ENCODE data around the gene EDC3.

Gene EDC3

DNA sequence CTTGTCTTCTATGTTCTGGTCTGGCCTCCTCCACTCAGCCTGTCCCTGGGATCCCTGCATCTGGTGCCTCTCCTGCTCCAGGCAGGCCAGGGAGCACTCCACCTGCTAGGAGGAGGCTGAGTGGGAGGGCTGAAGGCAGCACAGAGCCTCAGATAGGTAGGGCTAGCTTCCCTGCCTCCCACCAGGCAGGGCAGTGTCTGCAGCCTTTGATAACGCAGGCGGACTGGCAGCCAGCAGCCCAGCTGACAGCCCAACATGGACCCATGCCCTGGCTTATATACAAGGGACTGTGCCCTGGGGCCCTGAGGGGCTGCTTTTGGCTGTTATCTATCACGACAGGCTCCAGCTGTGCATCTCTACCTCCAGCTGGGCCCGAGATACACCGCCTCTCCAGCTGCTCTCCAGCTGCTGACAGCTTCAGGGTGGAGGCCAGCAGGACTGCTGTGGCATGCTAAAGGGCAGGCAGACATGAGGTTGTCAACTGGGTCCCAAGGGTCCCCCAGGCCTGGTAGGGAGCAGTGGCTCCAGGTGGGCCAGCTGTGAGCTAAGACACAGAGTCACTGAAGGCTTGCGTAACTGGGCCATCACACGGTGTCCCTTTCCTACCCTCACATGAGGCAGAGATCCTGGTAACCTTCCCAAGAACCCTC is 85.4 kb downstream of the EDC3 start:
- TF ChIP-seq CTCF (IDR thresholded peaks at IDR 0.05; ENCODE audit: low read depth, low read length, missing control alignments) = no peak
- DNase-seq (ENCODE audit: extremely low read depth, low read depth) = no peak
- H3K4me3 ChIP-seq (replicated peaks; ENCODE audit: low read depth, low read length) = no peak overlapping the region

- DNase-seq (ENCODE audit: extremely low read depth, low read depth) = no peak
- H3K4me3 ChIP-seq (replicated peaks; ENCODE audit: low read depth, low read length) = no peak overlapping the region
- TF ChIP-seq CTCF (IDR thresholded peaks at IDR 0.05; ENCODE audit: low read depth, low read length, missing control alignments) = no peak
Measured at GRCh38 chr15:74609938-74610301, 85.9 kb downstream of the EDC3 start.

DNA sequence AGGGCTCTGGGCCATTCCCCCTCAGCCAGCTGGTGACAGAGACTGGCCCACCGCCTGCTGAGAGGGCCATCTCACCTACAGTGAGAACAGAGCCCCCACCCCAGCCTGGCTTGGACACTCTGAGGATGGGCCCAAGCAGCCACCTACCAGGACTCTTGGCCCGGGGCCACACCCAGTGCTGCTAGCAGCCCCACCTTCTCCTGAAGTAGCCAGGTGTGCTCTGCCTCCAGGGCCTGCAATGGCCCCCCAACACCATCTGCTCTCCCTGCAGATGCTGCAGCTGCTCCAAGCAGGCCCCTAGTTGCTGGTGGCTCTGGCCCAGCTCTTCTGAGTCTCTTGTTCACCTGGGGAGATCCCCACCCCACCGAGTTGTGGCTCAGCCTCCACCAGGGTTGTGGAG is 87.0 kb downstream of the EDC3 start:
- TF ChIP-seq CTCF (IDR thresholded peaks at IDR 0.05; ENCODE audit: low read depth, low read length, missing control alignments) = no peak
- DNase-seq (ENCODE audit: extremely low read depth, low read depth) = no peak
- no peak overlapping the region for H3K4me3 ChIP-seq (replicated peaks; ENCODE audit: low read depth, low read length)

- H3K4me3 ChIP-seq (replicated peaks; ENCODE audit: low read depth, low read length) = no peak overlapping the region
- no peak for DNase-seq (ENCODE audit: extremely low read depth, low read depth)
- TF ChIP-seq CTCF (IDR thresholded peaks at IDR 0.05; ENCODE audit: low read depth, low read length, missing control alignments) = no peak
Measured at GRCh38 chr15:74605795-74606150, 90.1 kb downstream of the EDC3 start.

GRCh38 chr15:74604983-74605794 is 90.6 kb downstream of the EDC3 start:
- DNase-seq (ENCODE audit: extremely low read depth, low read depth) = no peak
- no peak for TF ChIP-seq CTCF (IDR thresholded peaks at IDR 0.05; ENCODE audit: low read depth, low read length, missing control alignments)

GRCh38 chr15:74603789-74604705 is 91.8 kb downstream of the EDC3 start:
- no peak for DNase-seq (ENCODE audit: extremely low read depth, low read depth)
- no peak overlapping the region for H3K4me3 ChIP-seq (replicated peaks; ENCODE audit: low read depth, low read length)
- no peak for TF ChIP-seq CTCF (IDR thresholded peaks at IDR 0.05; ENCODE audit: low read depth, low read length, missing control alignments)

More at GRCh38 chr15:74604983-74605794, 90.6 kb downstream of the EDC3 start:
- no peak overlapping the region for H3K4me3 ChIP-seq (replicated peaks; ENCODE audit: low read depth, low read length)
